ENCODE results near the gene RNF151. TPM values are rescaled to one million over a fixed set of nuclear protein-coding genes. Genes with fewer than 3 reads are reported as not detected.
"Not testable (repeated sequence)": the region's sequence is repeated elsewhere in the genome, so short reads cannot be mapped to it uniquely, and the experiment has no call there.

RNF151 gene
- polyA plus RNA-seq (2013, experiment 1 of 2; ENCODE audit: insufficient read length) = not detected
- not detected for polyA plus RNA-seq (2013, experiment 2 of 2; ENCODE audit: insufficient read length)

- DNase-seq = no peak
Observed at GRCh38 chr16:1966460-1966859, at the start of gene RNF151. Gene RNF151, plus strand, starts transcription at chr16:1966856. Its CDS starts 26 bp downstream, at chr16:1966882.

- DNase-seq = no peak
Observed at GRCh38 chr16:1917056-1917664, 49.5 kb upstream of the RNF151 start.

- DNase-seq = no peak
Observed at GRCh38 chr16:1917665-1918350, 48.8 kb upstream of the RNF151 start.

GRCh38 chr16:1918351-1919326 is 48.0 kb upstream of the RNF151 start, which contains the start of gene HS3ST6:
Gene HS3ST6, minus strand, starts transcription at chr16:1918415. Its CDS starts 92 bp downstream, at chr16:1918323.
- no peak for DNase-seq

GRCh38 chr16:1919327-1919998 is 47.2 kb upstream of the RNF151 start:
- no peak for DNase-seq

GRCh38 chr16:1920122-1920521 is 46.5 kb upstream of the RNF151 start:
- not testable (repeated sequence) for DNase-seq

GRCh38 chr16:1920727-1921171 is 45.9 kb upstream of the RNF151 start:
- no peak for DNase-seq

GRCh38 chr16:1922357-1922756 is 44.3 kb upstream of the RNF151 start:
- DNase-seq = no peak

GRCh38 chr16:1923299-1924034 is 43.2 kb upstream of the RNF151 start:
- peak; percentile 47 for DNase-seq

- no peak for DNase-seq
Observed at GRCh38 chr16:1924095-1924494, 42.6 kb upstream of the RNF151 start.

GRCh38 chr16:1926271-1926670 is 40.4 kb upstream of the RNF151 start:
- no peak for DNase-seq

- DNase-seq = peak; percentile 40
Observed at GRCh38 chr16:1929105-1929504, 37.6 kb upstream of the RNF151 start.

- peak; percentile 80 for DNase-seq
Observed at GRCh38 chr16:1929578-1930337, 36.9 kb upstream of the RNF151 start.

- no peak for DNase-seq
Observed at GRCh38 chr16:1930338-1930720, 36.3 kb upstream of the RNF151 start.

- no peak for DNase-seq
Observed at GRCh38 chr16:1932050-1933028, 34.3 kb upstream of the RNF151 start.

- no peak for DNase-seq
Observed at GRCh38 chr16:1933097-1933661, 33.5 kb upstream of the RNF151 start.

GRCh38 chr16:1936945-1937479 is 29.6 kb upstream of the RNF151 start:
- no peak for DNase-seq

GRCh38 chr16:1938316-1938715 is 28.3 kb upstream of the RNF151 start:
- DNase-seq = no peak

- no peak for DNase-seq
Observed at GRCh38 chr16:1938910-1939309, 27.7 kb upstream of the RNF151 start.

Measured in fibroblast of skin of abdomen (primary cell).